Measurements from ENCODE around the gene WIPF3. TPM values are rescaled to one million over a fixed set of nuclear protein-coding genes. Genes with fewer than 3 reads are reported as not detected.
"Not testable (repeated sequence)": the region's sequence is repeated elsewhere in the genome, so short reads cannot be mapped to it uniquely, and the experiment has no call there.

The WIPF3 gene
- total RNA-seq, 1 donor from 2014 or later: 7.5 TPM

GRCh38 chr7:29878081-29878688, 71.9 kb downstream of the WIPF3 start:
- DNase-seq (ENCODE audit: low spot score): peak; percentile 51

GRCh38 chr7:29879609-29880008, 73.3 kb downstream of the WIPF3 start:
- DNase-seq (ENCODE audit: low spot score): no peak

GRCh38 chr7:29881724-29882123, 75.4 kb downstream of the WIPF3 start:
- DNase-seq (ENCODE audit: low spot score): no peak

GRCh38 chr7:29882481-29882880, 76.2 kb downstream of the WIPF3 start:
- DNase-seq (ENCODE audit: low spot score): no peak

- no peak for DNase-seq (ENCODE audit: low spot score)
Measured at GRCh38 chr7:29883462-29884398, 77.4 kb downstream of the WIPF3 start.

- DNase-seq (ENCODE audit: low spot score): no peak
Measured at GRCh38 chr7:29884399-29885272, 78.3 kb downstream of the WIPF3 start.

- DNase-seq (ENCODE audit: low spot score): no peak
Measured at GRCh38 chr7:29885626-29886025, 79.3 kb downstream of the WIPF3 start.

- DNase-seq (ENCODE audit: low spot score): no peak
Measured at GRCh38 chr7:29886827-29887226, 80.5 kb downstream of the WIPF3 start.

GRCh38 chr7:29888006-29888405, 81.7 kb downstream of the WIPF3 start:
- DNase-seq (ENCODE audit: low spot score): no peak

- DNase-seq (ENCODE audit: low spot score): no peak
Measured at GRCh38 chr7:29889288-29889687, 83.0 kb downstream of the WIPF3 start.

- DNase-seq (ENCODE audit: low spot score): no peak
Measured at GRCh38 chr7:29890251-29890650, 83.9 kb downstream of the WIPF3 start.

GRCh38 chr7:29890786-29891185, 84.5 kb downstream of the WIPF3 start:
- not testable (repeated sequence) for DNase-seq (ENCODE audit: low spot score)

GRCh38 chr7:29891766-29892165, 85.5 kb downstream of the WIPF3 start:
- no peak for DNase-seq (ENCODE audit: low spot score)

- DNase-seq (ENCODE audit: low spot score): no peak
Measured at GRCh38 chr7:29892231-29892630, 85.9 kb downstream of the WIPF3 start.

GRCh38 chr7:29893351-29893965, 87.2 kb downstream of the WIPF3 start:
- DNase-seq (ENCODE audit: low spot score): no peak

GRCh38 chr7:29894256-29894655, 87.9 kb downstream of the WIPF3 start:
- no peak for DNase-seq (ENCODE audit: low spot score)

- no peak for DNase-seq (ENCODE audit: low spot score)
Measured at GRCh38 chr7:29895559-29895958, 89.3 kb downstream of the WIPF3 start.

GRCh38 chr7:29896685-29897411, 90.5 kb downstream of the WIPF3 start:
- no peak for DNase-seq (ENCODE audit: low spot score)

GRCh38 chr7:29898301-29898700, 92.0 kb downstream of the WIPF3 start:
- no peak for DNase-seq (ENCODE audit: low spot score)

GRCh38 chr7:29900745-29901144, 94.4 kb downstream of the WIPF3 start:
- no peak for DNase-seq (ENCODE audit: low spot score)

Measured in umbilical cord (tissue), 2 donors.